Erythroblast (primary cell): ENCODE results near the gene ATP4A.

Experiments
- GATA1 ChIP-seq: IDR thresholded peaks from 2 replicates; pipeline ENCODE4 v1.6.1; 2011; ENCODE audit warnings: low read depth, mild to moderate bottlenecking, control low read depth, low read length, moderate library complexity
- POLR2A ChIP-seq: IDR thresholded peaks from 2 replicates; pipeline ENCODE4 v1.6.1; 2011; ENCODE audit warnings: mild to moderate bottlenecking, low read length

DNA sequence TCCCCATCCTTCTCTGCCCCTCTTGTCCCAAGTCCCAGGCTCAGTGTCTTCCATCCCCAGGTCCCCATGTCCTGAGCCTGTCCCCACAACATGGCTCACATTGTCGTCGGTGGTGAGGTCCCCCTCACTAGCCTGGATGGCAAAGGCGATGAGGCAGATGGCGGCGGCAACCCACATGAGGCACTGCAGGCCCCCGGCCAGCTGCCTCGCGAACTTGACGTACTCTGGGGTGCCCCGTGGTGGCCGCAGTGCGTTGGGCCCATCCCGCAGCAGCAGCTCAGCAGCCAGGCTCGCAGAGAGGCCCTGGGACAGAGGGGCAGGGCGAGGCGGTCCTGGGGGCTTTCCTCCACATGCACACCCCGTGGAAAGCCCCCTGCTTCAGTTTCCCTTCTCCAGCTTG, 1.1 kb downstream of the ATP4A start:
- TF ChIP-seq POLR2A: no peak
- no peak for TF ChIP-seq GATA1
